Progenitor cell of endocrine pancreas (in vitro differentiated cells): ENCODE measurements around the gene TTC4. TPM values are rescaled to one million over a fixed set of nuclear protein-coding genes. Genes with fewer than 3 reads are reported as not detected.

Experiments
- DNase-seq: peaks from one replicate; pipeline ENCODE4 v3.0.0; 2021; ENCODE audit warnings: low spot score; ENCODE audit not compliant: unreplicated experiment
- H3K27ac Mint-ChIP-seq: 2 replicates; pipeline ENCODE4 v1.8.0; 2021; ENCODE audit warnings: mild to moderate bottlenecking, moderate library complexity, mixed read lengths
- H3K27me3 Mint-ChIP-seq: 2 replicates; pipeline ENCODE4 v1.8.0; 2021; ENCODE audit warnings: mixed read lengths
- H3K36me3 Mint-ChIP-seq: 2 replicates; pipeline ENCODE4 v1.8.0; 2022; ENCODE audit warnings: mixed read lengths; ENCODE audit not compliant: insufficient read depth
- H3K4me1 Mint-ChIP-seq: 2 replicates; pipeline ENCODE4 v1.8.0; 2021; ENCODE audit warnings: low read depth, mixed read lengths
- H3K4me3 Mint-ChIP-seq: 2 replicates; pipeline ENCODE4 v1.8.0; 2021; ENCODE audit warnings: low read depth, mild to moderate bottlenecking, moderate library complexity, mixed read lengths
- H3K9me3 Mint-ChIP-seq: 2 replicates; pipeline ENCODE4 v1.8.0; 2021; ENCODE audit warnings: low read depth, mixed read lengths
- CTCF ChIP-seq: fragments of 200-600 bp; sonication (generic); IDR thresholded peaks from one replicate; pipeline ENCODE4 v1.5.0; 2021; ENCODE audit warnings: antibody characterized with exemption, mild to moderate bottlenecking; ENCODE audit not compliant: unreplicated experiment
- total RNA-seq: library from RNA; stranded (reverse); gene quantifications from 2 replicates; pipeline ENCODE4 v1.2.1, GENCODE V29; 2021

TTC4 gene
- total RNA-seq, 1 donor from 2014 or later = 24.0 TPM

GRCh38 chr1:54709547-54710292, 5.9 kb upstream of the TTC4 start:
- Mint-ChIP-seq H3K27me3 (peaks cover 62% of the 10 kb centered on the region), H3K4me3 (no peak overlapping the region), H3K4me1 (no peaks in the 10 kb centered on the region), H3K36me3 (no peaks in the 10 kb centered on the region), H3K27ac (no peak overlapping the region), H3K9me3 (no peaks in the 10 kb centered on the region)
- no peak for TF ChIP-seq CTCF
- no peak for DNase-seq

GRCh38 chr1:54710434-54710833, 5.2 kb upstream of the TTC4 start:
- peaks cover 58% of the 10 kb centered on the region for H3K27me3 Mint-ChIP-seq
- no peaks in the 10 kb centered on the region for H3K9me3 Mint-ChIP-seq
- TF ChIP-seq CTCF = no peak
- no peak overlapping the region for H3K4me3 Mint-ChIP-seq
- H3K4me1 Mint-ChIP-seq = no peaks in the 10 kb centered on the region
- H3K36me3 Mint-ChIP-seq = no peaks in the 10 kb centered on the region
- DNase-seq = no peak
- H3K27ac Mint-ChIP-seq = no peak overlapping the region

GRCh38 chr1:54710841-54711240, 4.8 kb upstream of the TTC4 start:
- peaks cover 56% of the 10 kb centered on the region for H3K27me3 Mint-ChIP-seq
- H3K36me3 Mint-ChIP-seq = no peaks in the 10 kb centered on the region
- H3K4me1 Mint-ChIP-seq = no peaks in the 10 kb centered on the region
- H3K4me3 Mint-ChIP-seq = no peak overlapping the region
- no peak for TF ChIP-seq CTCF
- DNase-seq = no peak
- H3K27ac Mint-ChIP-seq = no peak overlapping the region
- H3K9me3 Mint-ChIP-seq = no peaks in the 10 kb centered on the region

- Mint-ChIP-seq H3K27ac (no peak overlapping the region), H3K9me3 (no peaks in the 10 kb centered on the region), H3K36me3 (no peaks in the 10 kb centered on the region), H3K4me1 (peaks cover 5% of the 10 kb centered on the region), H3K4me3 (no peak overlapping the region), H3K27me3 (peaks cover 53% of the 10 kb centered on the region)
- TF ChIP-seq CTCF = no peak
- DNase-seq = no peak
Observed at GRCh38 chr1:54711536-54711935, 4.1 kb upstream of the TTC4 start.

- peaks cover 30% of the 10 kb centered on the region for H3K27me3 Mint-ChIP-seq
- no peak overlapping the region for H3K27ac Mint-ChIP-seq
- H3K4me3 Mint-ChIP-seq = peak overlapping the region; percentile 87
- no peak for TF ChIP-seq CTCF
- no peak for DNase-seq
- H3K36me3 Mint-ChIP-seq = peaks cover 8% of the 10 kb centered on the region
- H3K4me1 Mint-ChIP-seq = peaks cover 10% of the 10 kb centered on the region
- H3K9me3 Mint-ChIP-seq = no peaks in the 10 kb centered on the region
Observed at GRCh38 chr1:54714881-54715492, 674 bp upstream of the TTC4 start.
